ENCODE measurements around the gene SPA17.

The SPA17 gene

GRCh38 chr11:124663861-124664260, 9.8 kb upstream of the SPA17 start:
- no peak for DNase-seq

DNA sequence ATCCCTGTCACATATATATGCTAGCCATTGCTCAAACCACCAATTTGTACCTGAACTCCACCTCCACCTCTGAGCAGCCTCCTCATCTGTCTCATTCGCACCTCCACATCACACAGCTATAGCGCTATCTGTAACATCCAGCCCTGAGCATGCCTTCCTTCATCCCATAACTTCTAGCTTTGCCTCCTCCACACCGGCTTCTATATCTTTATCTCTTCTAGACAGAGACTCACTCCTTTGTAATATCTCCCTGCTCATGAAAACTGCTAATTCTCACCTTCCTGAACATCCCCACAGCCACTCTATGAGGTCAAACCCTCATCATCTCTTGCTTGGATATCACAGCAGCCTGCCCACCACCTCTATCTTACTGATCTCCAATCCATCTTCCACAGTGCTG, 6.1 kb upstream of the SPA17 start:
- no peak for DNase-seq

GRCh38 chr11:124669193-124669592, 4.5 kb upstream of the SPA17 start:
- peak; percentile 28 for DNase-seq

- no peak for DNase-seq
Measured at GRCh38 chr11:124670732-124671131, 3.0 kb upstream of the SPA17 start.

DNA sequence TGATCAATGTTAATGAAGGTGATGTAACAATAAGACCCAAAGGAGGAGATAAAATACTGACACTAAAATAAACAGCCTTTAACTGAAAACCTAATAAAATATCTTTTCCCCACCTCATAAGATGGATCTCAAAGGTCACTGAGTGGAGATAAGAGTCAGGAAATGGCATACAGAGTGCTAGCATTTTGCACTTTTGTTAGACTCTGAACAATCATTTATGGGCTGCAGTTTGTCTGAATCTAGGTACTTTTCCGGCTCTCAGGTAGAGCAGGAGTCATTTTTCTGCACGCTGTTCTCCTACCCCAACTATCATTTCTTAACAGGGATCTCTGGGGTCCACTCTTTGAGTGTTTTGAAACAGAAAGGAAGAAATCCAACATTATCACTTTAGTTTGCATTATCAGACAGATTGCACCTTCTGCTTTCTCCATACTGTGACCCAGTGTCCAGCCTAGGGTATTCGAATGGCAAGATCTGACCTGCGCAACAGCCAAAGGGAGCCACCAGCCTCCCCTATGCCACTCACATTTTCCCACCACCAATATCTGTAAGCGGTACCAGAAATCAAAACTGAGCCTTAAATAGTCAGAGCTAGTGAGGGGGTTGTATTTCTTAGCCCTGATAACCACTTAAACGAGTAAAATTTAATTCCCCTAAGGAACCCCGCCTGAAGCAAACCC, 1.0 kb upstream of the SPA17 start:
- DNase-seq: no peak

DNA sequence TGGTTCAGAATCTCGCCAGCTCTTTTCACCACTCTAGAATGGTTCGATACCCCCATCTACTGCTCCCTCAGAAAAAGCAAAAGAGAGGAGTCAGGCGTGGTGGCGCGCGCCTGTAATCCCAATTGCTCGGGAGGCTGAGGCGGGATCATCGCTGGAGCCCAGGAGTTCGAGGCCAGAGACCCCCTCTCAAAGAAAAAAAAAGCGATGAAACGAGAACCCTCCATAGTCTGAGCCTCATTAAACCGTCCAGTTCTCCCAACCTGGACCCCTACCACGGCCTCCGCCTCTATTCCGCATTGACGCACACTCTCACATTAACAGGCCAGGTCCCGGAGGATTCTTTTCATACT, 439 bp downstream of the SPA17 start:
- no peak for DNase-seq

DNA sequence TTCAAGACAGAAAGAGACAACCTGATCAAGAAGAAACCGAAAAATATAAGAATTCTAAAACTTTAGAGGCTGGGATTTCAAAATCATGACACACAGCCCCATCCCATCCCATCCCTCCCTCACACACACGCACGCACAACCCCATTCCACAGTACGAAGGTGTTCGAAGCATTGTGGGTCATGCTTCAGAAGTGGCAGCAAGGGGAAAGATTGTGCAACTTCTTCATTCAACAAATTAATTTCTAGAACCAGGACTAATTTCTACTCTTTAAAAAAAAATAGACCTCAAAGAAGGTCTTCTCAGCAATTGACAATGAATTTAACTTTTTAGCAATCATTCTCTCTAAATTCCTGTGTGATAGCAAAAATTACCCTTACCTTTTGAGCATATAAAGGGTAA, 867 bp downstream of the SPA17 start:
- no peak for DNase-seq

DNA sequence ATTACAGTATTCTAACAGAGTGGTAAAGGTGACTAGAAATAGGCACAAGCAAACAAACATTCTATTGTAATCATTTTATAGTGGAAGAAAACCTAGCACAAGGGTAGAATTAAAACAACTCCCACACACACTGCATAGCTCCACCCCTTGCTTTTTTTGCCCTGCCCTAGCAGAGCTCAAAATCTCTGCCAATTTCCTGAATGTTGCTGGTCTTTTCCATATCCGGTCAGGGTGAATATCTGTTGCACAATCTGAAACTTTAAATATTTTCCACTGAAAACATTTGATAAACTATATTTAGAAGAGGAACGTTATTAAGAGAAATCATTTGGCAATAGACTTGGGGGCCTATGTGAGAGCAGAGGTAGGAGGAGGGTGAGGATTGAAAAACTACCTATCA, 2.7 kb downstream of the SPA17 start:
- DNase-seq: no peak

- no peak for DNase-seq
Measured at GRCh38 chr11:124678416-124678815, 4.7 kb downstream of the SPA17 start.

DNA sequence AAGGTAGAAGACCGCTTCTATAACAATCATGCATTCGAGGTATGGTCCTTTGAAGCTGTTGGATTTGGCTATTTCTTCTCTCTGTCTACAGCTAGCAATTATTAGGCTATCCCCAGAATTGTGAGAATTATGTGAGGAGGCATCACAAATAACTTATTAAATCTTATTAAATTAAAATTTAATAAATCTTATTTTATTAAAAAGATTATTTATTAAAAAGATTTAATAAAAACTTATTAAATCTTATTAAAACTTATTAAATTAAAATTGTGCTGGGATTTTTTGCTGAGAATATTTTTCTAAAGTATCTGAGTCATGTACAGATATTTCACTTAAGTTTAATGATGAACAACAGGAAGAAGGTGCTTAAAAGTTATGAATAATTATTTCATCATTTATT, 7.7 kb downstream of the SPA17 start:
- no peak for DNase-seq

GRCh38 chr11:124682443-124682842, 8.7 kb downstream of the SPA17 start:
- DNase-seq: no peak

- no peak for DNase-seq
Measured at GRCh38 chr11:124693142-124693541, 19.4 kb downstream of the SPA17 start.

GRCh38 chr11:124699547-124699946, 25.8 kb downstream of the SPA17 start:
- no peak for DNase-seq

DNA sequence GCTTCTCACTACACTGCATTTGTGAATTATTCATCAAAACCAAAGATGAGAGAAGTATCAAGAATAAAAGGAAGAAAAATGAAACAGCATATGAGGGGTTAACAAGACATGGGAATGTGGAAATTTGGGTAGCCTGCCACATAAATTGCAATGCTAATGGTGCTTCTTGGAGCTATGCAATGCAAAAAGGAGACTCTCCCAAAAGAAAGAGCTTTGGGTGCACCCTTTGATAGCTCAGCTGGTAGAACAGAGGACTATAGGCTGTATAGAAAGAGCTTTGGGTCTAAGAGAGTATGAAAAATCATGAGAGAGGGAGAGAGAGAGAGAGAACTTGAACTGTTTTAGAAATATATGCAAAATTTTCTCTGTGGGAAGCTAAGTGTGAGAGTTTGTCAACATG, 26.3 kb downstream of the SPA17 start:
- DNase-seq: no peak

DNA sequence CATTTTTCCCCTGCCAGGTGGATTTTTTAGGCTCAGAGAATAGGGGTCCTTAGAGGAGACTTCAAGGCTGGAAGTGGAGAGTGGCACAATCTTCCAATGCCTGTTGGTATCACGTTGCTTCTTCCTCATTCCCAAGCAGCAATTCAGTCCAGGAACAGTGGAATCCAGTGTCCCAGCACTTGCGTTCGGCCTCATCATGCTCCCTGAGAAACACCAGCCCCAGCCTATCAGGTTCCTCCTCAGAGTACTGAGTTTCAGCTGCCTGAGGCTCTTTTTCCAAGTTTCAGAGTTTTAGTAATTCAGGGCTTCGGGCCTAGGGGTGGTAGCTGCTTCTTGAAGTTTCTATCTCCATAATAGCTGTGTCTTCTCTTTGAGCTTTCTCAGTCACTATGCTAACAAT, 34.1 kb downstream of the SPA17 start:
- DNase-seq: no peak

DNA sequence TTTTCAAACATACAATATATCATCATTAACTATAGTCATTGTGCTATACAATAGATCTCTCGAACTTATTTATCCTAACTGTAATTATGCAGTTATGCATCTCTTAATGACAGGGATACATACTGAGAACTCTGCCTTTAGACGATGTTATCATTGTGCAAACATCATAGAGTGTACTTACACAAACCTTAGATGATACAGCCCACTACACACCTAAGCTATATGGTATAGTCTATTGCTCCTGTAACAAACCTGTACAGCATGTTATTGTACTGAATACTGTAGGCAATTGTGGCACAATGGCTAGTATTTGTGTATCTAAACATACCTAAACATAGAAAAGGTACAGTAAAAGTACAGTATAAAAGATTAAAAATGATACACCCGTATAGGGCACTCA, 38.7 kb downstream of the SPA17 start:
- no peak for DNase-seq

- no peak for DNase-seq
Measured at GRCh38 chr11:124716591-124716990, 42.9 kb downstream of the SPA17 start.

GRCh38 chr11:124717421-124717785, 43.7 kb downstream of the SPA17 start:
- DNase-seq: no peak

- peak; percentile 45 for DNase-seq
Measured at GRCh38 chr11:124717786-124718651, 44.3 kb downstream of the SPA17 start.

DNA sequence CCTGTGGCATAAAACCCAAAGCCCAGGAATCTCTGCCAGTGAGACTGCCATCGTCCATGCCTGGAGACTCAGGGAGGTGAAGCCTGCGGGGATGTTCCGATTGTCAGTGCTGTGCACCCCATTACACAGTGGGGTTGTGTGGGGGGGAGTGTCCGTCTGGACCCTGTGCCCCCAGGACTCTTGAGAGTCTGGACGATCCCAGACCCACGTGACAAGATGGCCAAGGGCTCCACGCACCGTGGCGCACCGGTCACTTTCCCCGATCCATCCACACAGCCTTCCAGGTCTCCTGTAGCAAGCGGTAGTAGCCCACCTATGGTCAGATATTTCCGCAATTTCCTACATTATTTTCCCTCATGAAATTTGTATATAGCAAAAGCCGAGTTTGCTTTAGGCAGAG, 45.1 kb downstream of the SPA17 start:
- DNase-seq: no peak

DNA sequence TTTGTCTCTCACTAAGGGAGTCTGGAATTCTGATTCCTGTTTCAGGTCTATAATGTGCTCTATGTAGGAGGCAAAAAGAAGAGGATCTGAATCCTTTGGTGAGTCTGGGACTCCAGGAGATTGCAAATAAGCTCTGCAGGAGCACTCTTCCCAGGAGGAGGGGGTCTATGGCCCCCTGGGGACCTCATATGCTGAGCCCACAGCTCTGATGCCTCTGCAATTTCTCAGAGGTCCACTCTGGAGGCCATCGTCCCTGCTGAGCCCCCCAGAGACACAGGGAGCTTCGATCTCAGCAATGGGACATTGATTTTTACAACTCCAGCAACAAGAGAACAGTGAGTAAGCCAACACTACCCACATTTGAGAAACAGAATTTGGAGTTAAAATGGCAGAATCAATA, 45.8 kb downstream of the SPA17 start:
- no peak for DNase-seq

- no peak for DNase-seq
Measured at GRCh38 chr11:124722176-124722575, 48.5 kb downstream of the SPA17 start.

DNA sequence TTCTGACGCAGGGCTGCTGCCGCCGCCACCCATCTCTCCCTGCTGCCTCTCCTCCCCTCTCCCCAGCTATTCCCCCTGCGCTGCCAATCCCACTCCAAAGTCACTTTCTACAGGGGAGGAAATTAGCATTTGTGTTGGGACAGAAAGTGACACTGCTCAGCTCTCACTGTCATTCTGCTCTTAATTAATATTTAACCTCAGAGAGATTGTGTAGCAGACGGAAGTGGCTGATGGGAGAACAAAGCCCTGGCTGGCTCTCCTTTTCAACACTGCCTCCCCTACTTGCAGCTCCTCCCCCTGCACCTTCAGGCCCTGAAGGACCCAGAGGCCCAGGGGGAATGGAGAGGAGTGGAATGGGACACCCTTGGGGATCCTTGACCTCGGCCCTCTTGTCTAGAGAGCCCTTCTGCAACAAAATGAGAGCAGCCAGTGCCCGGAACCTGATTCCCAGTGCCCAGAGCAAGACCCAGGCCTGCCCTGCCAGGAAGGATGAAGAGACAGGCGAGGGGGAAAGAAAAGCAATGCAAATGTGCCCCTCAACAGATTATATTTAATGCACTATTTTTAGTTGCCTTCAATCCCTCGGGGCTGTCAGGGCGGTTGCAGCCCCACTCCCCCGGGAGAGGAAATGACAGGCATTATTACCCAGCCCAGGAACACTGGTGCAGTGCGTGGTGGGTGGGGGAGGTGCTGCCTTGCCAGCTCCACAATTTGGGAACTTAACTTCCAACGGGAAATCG, 51.4 kb downstream of the SPA17 start:
- no peak for DNase-seq

DNA sequence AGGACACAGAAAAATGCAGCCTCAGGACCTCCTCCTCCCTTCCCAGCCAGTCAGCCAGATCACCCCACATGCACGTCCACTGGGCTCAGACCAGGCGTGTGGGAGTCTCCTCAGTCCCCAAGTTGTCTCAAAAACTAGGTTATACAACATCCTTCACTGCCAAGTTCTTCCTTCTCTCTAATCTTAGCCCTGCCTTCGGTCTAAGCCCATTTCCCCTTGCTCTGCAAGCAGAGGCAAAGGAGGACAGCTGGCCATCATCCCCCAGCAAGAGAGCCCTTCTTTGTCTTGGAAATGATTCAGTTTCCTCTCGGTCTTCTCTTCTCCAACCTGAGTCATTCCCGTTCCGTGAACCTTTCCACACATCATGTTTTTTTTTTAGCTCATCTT, 52.0 kb downstream of the SPA17 start:
- DNase-seq: no peak
